Activated naive CD4-positive, alpha-beta T cell treated with anti-CD3 and anti-CD28 coated beads, Interleukin-2, amount 50 U/mL, for 72 hours (primary cell): ENCODE measurements around the gene HOXA4. TPM values are rescaled to one million over a fixed set of nuclear protein-coding genes. Genes with fewer than 3 reads are reported as not detected.

Source experiments
- ATAC-seq, 2 donors: fragments of 150-1000 bp; cut with Tn5 transposase; 2 replicates each; pipeline ENCODE4 v1.10.0; 2021; ENCODE audit warnings: mild to moderate bottlenecking in 2 of 2, moderate library complexity in 2 of 2
- DNase-seq, 2 donors: peaks; one replicate each; pipeline ENCODE4 v3.0.0; 2021 to 2022; ENCODE audit warnings: low spot score in 2 of 2
- H3K27ac Mint-ChIP-seq, 2 donors: one replicate each; pipeline ENCODE4 v1.8.0; 2022; ENCODE audit warnings: mild to moderate bottlenecking in 2 of 2, mixed read lengths in 2 of 2
- H3K36me3 Mint-ChIP-seq, 2 donors: one replicate each; pipeline ENCODE4 v1.8.0; 2022; ENCODE audit warnings: mixed read lengths in 2 of 2
- H3K9me3 Mint-ChIP-seq, 2 donors: one replicate each; pipeline ENCODE4 v1.8.0; 2022; ENCODE audit warnings: mixed read lengths in 2 of 2
- total RNA-seq, 2 donors: library from RNA; stranded (reverse); gene quantifications; one replicate each; pipeline ENCODE4 v1.2.3, GENCODE V29; 2022

Gene HOXA4
- total RNA-seq, 2 donors from 2014 or later: 0.59 TPM; not detected in 1

GRCh38 chr7:27161721-27162560 is 31.4 kb upstream of the HOXA4 start:
- no peaks in the 10 kb centered on the region for H3K9me3 Mint-ChIP-seq
- no peak overlapping the region for H3K27ac Mint-ChIP-seq
- ATAC-seq (no peak), DNase-seq (no peak)
- no peaks in the 10 kb centered on the region for H3K36me3 Mint-ChIP-seq

GRCh38 chr7:27161214-27161720 is 30.7 kb upstream of the HOXA4 start:
- H3K27ac Mint-ChIP-seq: no peak overlapping the region
- no peak for ATAC-seq
- no peak for DNase-seq
- H3K36me3 Mint-ChIP-seq: no peaks in the 10 kb centered on the region
- H3K9me3 Mint-ChIP-seq: no peaks in the 10 kb centered on the region

DNA sequence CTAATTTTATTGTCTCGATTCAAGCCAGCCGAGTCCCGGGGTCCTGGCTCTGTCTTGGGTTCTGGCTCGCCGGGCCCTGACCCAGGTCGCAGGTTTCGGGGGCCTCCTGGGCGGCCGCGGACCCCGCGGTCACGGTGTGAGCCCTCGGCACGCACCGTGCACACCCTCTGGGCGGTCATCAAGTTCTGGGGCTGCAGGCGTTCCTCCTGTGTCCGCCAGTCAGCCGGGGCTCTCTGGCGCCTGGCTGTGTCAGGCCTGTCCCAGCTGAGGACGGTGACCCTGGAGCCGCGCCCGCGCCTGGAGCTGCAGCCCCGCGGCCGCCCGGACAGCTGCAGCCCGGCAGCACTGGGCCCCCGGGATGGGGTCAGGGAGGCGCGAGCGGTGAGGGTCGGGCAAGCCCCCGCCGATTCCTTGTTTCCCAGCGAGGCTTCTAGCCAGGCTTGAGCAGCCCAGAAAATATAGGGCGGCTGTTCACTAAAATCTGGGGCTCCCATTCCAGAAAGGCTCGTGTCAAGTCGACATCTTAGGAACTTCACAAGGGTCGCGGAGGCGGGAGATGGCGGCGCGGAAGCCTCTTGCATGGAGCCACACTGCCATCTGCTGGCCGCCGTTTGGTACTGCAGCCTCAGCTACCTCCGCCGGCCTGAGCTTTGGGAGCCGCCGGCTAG is 30.1 kb upstream of the HOXA4 start:
- peak; percentile 80 to 90 for DNase-seq
- H3K27ac Mint-ChIP-seq: no peak overlapping the region
- H3K36me3 Mint-ChIP-seq: no peaks in the 10 kb centered on the region
- H3K9me3 Mint-ChIP-seq: no peaks in the 10 kb centered on the region
- ATAC-seq: peak; percentile 69 to 72

- H3K27ac Mint-ChIP-seq: no peak overlapping the region
- no peaks in the 10 kb centered on the region for H3K9me3 Mint-ChIP-seq
- no peak for DNase-seq
- no peaks in the 10 kb centered on the region for H3K36me3 Mint-ChIP-seq
- ATAC-seq: peak; percentile 12 to 36
Observed at GRCh38 chr7:27160145-27160545, 29.6 kb upstream of the HOXA4 start.

DNA sequence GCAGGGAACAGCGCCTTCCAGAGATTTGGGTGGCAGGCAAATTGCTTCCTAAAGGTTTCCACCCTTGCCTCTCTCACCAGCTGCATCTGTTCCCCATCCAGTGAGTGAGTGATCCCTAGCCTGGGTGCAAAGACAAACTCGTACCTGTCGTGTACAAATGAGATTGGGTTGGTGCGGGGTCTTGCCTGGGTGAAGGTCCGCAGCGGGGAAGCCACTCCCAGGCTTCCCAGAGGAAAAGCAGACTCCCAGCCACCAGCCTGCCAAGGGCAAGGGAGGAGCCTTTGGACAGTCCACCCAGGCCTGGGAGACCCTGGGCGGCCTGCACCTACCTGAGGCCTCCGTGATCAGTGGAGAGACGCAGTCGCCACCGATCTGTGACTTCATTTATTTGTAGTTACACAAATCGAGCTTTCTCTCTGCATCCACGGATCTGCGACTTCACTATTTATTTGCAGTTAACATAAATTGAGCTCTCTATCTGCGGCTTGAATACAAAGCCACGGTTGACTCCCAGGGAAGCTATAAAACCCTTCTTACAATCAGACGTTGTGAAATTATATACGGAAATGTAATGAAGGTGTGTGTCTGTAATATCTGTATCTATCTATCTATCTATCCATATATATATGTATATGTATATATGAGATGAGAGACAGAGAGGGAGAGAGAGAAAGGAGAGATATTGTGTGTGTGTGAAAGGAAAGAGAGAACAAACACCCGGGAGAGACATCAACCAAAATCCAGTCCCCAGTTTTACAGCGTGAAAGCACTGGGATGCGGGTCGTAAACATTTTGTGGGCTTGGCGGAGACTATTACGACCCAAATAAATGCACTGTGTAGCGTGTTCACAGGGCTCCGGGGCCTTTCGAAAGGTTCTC is 28.9 kb upstream of the HOXA4 start:
- DNase-seq (no peak), ATAC-seq (no peak)
- Mint-ChIP-seq H3K36me3 (peaks cover 4 to 5% of the 10 kb centered on the region in 2 donors), H3K9me3 (no peaks in the 10 kb centered on the region), H3K27ac (no peak overlapping the region)

- H3K27ac Mint-ChIP-seq: no peak overlapping the region
- no peaks in the 10 kb centered on the region for H3K9me3 Mint-ChIP-seq
- DNase-seq: no peak
- H3K36me3 Mint-ChIP-seq: peaks cover 4 to 5% of the 10 kb centered on the region in 2 donors
- no peak for ATAC-seq
Observed at GRCh38 chr7:27158436-27159265, 28.1 kb upstream of the HOXA4 start.

GRCh38 chr7:27157702-27158431 is 27.3 kb upstream of the HOXA4 start:
- peak overlapping the region in 1 of 2 donors; percentile 9 for H3K27ac Mint-ChIP-seq
- ATAC-seq (no peak), DNase-seq (peak in 1 of 2 donors; percentile 21)
- H3K9me3 Mint-ChIP-seq: no peaks in the 10 kb centered on the region
- peaks cover 4 to 5% of the 10 kb centered on the region in 2 donors for H3K36me3 Mint-ChIP-seq

DNA sequence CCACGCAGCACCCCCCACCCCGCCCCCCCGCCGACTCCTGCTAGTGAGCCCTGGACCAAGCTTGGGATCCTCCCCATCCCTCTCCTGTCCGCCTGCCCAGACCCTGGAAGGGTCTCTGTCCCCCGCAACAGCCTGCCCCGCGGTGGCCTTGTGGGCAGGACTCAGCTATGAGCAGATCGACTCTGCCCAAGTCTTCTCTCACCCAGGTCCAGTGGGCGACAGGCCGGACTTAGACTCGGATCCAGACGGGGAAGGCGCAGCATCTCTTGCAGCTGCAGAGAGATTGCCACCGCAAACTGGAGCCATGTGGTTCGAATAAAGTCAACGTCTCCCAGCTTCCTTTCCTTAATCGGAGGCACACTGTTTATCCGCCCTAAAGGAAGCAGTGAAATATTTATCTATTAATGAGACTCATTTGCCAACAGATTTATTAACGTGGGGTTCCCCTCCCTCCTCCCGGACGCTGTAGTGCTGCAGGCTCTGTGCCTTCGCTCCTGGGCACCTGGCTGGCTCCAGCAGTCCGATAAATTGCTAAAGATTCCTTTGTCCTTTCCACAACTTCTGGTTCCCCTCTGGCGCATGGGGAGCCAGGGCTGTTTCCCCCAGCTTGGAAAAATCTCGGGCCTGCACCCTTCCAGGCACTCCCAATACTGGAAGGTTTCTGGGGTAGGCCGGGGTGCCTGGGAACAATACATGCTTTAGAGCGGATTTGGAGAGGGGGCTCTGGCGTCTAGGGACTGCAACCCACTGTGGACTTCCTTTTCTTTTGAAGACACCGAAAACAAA is 26.6 kb upstream of the HOXA4 start:
- peaks cover 4 to 5% of the 10 kb centered on the region in 2 donors for H3K36me3 Mint-ChIP-seq
- peak overlapping the region in 1 of 2 donors; percentile 14 for H3K27ac Mint-ChIP-seq
- ATAC-seq (no peak), DNase-seq (peak in 1 of 2 donors; percentile 42)
- H3K9me3 Mint-ChIP-seq: no peaks in the 10 kb centered on the region

DNA sequence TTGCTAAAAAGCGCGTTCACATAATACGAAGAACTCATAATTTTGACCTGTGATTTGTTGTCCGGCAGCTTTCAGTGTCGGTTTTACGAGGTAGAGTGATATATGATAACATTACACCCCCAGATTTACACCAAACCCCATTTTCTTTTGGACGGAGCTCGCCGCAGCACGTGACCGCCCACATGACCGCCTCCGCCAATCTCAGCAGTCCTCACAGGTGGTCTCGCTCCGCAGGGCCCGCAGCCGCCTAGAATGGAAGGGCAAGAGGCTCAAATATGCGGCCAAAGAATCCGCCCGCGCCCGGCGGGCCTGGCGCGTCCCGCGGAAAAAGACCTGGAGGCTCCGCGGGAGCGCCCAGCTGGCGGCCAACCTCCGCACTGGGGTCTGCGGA is 25.9 kb upstream of the HOXA4 start, which contains the start of gene HOXA7:
Gene HOXA7, minus strand, starts transcription at position 168 of the 391 bp plus-strand sequence. Its CDS starts 130 bp downstream, at position 38.
- Mint-ChIP-seq H3K9me3 (no peaks in the 10 kb centered on the region), H3K36me3 (peaks cover 4 to 9% of the 10 kb centered on the region in 2 donors), H3K27ac (peak within 1 kb of the TSS in 1 of 2 donors; percentile 88)
- ATAC-seq: no peak
- DNase-seq: peak in 1 of 2 donors; percentile 31

GRCh38 chr7:27155816-27156507 is 25.4 kb upstream of the HOXA4 start:
- no peak for ATAC-seq
- no peaks in the 10 kb centered on the region for H3K9me3 Mint-ChIP-seq
- peak in 1 of 2 donors; percentile 41 for DNase-seq
- H3K27ac Mint-ChIP-seq: peak overlapping the region in 1 of 2 donors; percentile 88
- peaks cover 4 to 10% of the 10 kb centered on the region in 2 donors for H3K36me3 Mint-ChIP-seq

DNA sequence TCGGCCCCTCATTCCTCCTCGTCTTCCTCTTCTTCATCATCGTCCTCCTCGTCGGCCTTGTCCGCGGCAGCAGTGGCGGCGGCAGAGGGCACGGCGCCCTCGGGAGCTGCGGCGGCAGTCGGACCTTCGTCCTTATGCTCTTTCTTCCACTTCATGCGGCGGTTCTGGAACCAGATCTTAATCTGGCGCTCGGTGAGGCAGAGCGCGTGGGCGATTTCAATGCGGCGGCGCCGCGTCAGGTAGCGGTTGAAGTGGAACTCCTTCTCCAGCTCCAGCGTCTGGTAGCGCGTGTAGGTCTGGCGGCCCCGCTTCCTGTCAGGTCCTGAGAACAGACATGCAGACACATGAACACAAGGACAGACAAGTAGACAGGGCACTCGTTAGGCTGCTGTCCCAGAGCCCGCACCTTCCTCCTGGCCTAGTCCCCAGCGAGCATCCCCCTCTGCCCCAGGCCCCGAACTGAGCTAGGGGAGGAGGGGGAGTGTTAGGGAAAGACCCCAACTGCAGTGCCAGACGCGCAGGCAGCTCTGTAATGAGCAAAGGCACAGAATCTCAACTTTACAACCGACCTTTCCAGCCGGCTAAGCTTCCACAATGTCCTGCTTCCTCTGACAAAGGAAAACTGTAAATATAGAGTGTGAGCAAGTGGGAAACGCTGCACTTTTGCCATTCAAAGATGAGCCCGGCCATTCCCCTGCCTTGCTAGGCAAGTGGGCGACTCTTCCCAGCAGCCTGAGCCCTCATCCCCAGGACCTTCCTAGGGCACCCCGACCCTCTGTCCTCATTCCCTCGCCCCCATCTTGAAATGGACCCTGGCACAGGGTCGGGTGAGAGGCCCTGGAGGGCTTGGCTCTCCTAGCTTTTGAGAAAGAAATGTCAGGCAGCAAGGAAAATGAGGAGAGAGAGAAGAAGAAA is 24.6 kb upstream of the HOXA4 start:
- ATAC-seq (peak in 1 of 2 donors; percentile 15), DNase-seq (peak in 1 of 2 donors; percentile 57)
- H3K36me3 Mint-ChIP-seq: peaks cover 4 to 10% of the 10 kb centered on the region in 2 donors
- no peaks in the 10 kb centered on the region for H3K9me3 Mint-ChIP-seq
- peak overlapping the region in 1 of 2 donors; percentile 88 for H3K27ac Mint-ChIP-seq

- peaks cover 4 to 10% of the 10 kb centered on the region in 2 donors for H3K36me3 Mint-ChIP-seq
- no peaks in the 10 kb centered on the region for H3K9me3 Mint-ChIP-seq
- peak overlapping the region in 1 of 2 donors; percentile 47 for H3K27ac Mint-ChIP-seq
- no peak for ATAC-seq
- DNase-seq: peak in 1 of 2 donors; percentile 28
Observed at GRCh38 chr7:27154369-27154768, 23.8 kb upstream of the HOXA4 start.

GRCh38 chr7:27153526-27153925 is 23.0 kb upstream of the HOXA4 start:
- H3K9me3 Mint-ChIP-seq: no peaks in the 10 kb centered on the region
- no peak for ATAC-seq
- no peak overlapping the region for H3K27ac Mint-ChIP-seq
- peaks cover 5 to 10% of the 10 kb centered on the region in 2 donors for H3K36me3 Mint-ChIP-seq
- DNase-seq: no peak
